Renal cortical epithelial cell (primary cell): ENCODE measurements around the gene AGAP1. TPM values are rescaled to one million over a fixed set of nuclear protein-coding genes. Genes with fewer than 3 reads are reported as not detected.
"Not testable (repeated sequence)": the region's sequence is repeated elsewhere in the genome, so short reads cannot be mapped to it uniquely, and the experiment has no call there.

Source experiments
- DNase-seq: peaks from one replicate; pipeline ENCODE4 v3.0.0-alpha.2; 2011; ENCODE audit warnings: low read depth
- total RNA-seq: library from RNA; depleted of rRNA; stranded (reverse); fragments of >200 nt; gene quantifications from 2 replicates; pipeline ENCODE4 v1.2.3, GENCODE V29; 2014

Gene AGAP1
- total RNA-seq, 1 donor from 2014 or later = 17.6 TPM

- no peak for DNase-seq
Measured at GRCh38 chr2:235592430-235592829, 98.6 kb downstream of the AGAP1 start.

DNA sequence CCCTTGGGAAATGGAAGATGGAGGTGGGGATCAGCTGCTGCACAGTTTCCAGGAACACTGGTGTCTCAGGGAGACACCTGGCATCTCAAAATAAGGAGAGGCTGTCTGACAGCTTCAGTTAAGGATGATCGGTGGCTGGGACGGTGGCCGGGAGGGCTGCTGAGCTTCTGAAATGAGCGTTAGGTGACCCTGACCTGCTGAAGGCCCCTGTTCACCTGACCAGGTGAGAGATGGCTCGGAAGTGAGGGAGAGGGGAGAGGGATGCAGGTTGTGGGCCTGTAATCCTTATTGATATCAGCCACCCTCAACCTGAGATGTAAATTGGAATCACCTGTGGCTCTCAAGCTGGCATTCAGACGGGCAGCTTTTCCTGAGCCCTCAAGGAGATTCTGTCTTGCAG, 99.0 kb downstream of the AGAP1 start:
- DNase-seq = no peak

GRCh38 chr2:235594041-235594440, 100.2 kb downstream of the AGAP1 start:
- peak; percentile 89 for DNase-seq

- DNase-seq = no peak
Measured at GRCh38 chr2:235594964-235595363, 101.1 kb downstream of the AGAP1 start.

GRCh38 chr2:235595422-235596010, 101.7 kb downstream of the AGAP1 start:
- DNase-seq = peak; percentile 64

- DNase-seq = no peak
Measured at GRCh38 chr2:235596272-235596671, 102.4 kb downstream of the AGAP1 start.

DNA sequence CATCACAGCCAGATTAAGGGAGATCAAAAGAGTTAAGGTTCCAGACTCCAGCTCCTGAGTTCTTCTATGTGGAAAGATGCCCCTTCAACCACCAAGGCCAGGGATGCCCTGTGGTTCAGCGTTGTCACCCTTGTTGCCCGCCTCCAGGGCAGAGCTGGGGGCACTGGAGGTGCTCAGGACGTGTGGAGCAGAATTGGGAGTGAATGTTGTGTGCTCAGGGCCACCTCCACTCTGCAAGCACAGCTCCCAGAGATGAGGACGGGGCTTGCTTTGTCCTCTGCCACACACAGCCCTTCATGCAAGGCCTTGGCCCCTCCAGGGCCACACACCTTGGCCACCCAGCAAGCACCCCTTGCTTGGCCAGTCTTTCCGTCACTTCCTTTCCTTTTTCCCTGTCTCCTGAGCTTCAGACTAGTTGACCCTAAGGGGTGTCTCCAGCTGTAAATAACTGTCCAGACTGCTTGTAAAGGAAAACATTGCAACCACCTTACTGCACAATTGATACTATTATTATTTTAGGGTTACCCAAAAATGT, 103.3 kb downstream of the AGAP1 start:
- no peak for DNase-seq

- no peak for DNase-seq
Measured at GRCh38 chr2:235598026-235598425, 104.2 kb downstream of the AGAP1 start.

- no peak for DNase-seq
Measured at GRCh38 chr2:235598532-235599531, 105.0 kb downstream of the AGAP1 start.

- DNase-seq = no peak
Measured at GRCh38 chr2:235599596-235600338, 105.9 kb downstream of the AGAP1 start.

DNA sequence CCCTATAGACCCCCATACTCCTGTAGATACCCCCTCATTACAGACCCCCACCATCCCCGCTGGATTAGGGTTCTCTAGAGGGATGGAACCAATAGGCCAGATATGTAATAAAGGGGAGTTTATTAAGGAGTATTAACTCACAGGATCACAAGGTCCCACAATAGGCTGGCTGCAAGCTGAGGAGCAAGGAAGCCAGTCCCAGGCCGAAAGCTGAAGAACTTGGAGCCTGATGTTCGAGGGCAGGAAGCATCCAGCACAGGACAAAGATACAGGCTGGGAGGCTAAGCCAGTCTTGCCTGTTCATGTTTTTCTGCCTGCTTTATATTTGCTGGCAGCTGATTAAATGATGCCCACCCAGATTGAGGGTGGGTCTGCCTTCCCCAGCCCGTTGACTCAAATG, 106.6 kb downstream of the AGAP1 start:
- DNase-seq = no peak

GRCh38 chr2:235600926-235601325, 107.1 kb downstream of the AGAP1 start:
- DNase-seq = no peak

DNA sequence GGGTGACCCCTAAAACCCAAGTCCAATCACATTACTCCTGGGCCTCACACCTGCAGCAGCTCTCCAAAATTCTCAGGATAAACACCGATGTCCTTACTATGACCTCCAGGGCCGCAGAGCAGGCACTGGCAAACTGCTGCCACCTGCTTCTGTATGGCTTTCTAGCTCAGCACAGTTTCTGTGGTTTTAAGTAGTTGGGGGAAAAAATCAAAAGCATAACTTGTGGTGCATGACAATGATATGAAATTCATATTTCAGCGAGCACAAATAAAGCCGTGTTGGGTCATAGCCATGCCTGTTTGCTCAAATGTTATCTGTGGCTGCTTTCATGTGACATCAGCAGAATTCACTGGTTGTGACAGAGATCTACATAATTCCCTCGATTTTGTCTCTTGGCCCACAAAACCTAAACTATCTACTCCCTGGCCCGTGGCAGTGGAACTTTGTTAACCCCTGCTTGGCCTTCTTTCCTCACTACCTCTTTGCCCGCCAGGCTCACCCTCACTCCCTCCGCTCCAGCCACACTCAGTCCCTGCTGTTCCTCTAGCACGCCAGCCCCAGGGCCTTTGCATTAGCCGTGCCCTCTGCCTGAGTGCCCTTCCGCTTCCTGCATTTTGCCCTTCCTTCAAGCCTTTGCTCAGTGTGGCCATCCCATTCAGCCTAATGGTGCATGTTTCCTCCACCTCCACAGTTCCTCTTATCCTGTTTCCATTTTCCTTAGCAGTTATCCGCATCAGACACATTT, 108.3 kb downstream of the AGAP1 start:
- DNase-seq = no peak

DNA sequence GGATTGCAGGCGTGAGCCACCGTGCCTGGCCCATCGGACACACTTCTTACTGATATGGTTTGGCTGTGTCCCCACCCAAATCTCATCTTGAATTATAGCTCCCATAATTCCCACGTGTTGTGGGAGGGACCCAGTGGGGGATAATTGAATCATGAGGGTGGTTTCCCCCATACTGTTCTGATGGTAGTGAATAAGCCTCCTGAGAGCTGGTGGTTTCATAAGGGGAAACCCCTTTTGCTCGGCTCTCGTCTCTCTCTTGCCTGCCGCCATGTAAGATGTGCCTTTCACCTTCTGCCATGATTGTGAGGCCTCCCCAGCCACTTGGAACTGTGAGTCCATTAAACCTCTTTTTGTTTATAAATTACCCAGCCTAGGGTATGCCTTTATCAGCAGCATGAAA, 109.1 kb downstream of the AGAP1 start:
- DNase-seq = not testable (repeated sequence)

DNA sequence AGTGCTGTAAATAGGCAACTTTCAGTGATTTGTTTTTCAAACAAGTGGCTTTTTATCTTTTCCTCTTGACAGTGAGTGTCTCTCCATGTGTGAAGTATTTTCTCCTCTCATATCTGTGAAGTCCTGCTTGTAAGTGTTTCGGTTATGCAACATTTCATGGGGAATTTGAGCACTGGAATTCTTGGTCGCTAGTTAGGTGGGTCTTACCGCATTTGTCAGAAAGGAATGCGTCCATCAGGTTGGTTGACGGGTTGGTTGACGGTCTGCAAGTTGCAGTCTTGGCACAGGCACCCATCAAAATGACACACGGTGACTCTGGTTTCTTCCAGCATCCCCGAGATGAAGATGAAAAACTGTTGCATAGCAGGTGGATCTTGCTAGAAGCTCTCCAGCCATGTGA, 109.8 kb downstream of the AGAP1 start:
- DNase-seq = peak; percentile 21

- DNase-seq = peak; percentile 76
Measured at GRCh38 chr2:235605312-235606003, 111.6 kb downstream of the AGAP1 start.

- DNase-seq = no peak
Measured at GRCh38 chr2:235606004-235606715, 112.3 kb downstream of the AGAP1 start.

GRCh38 chr2:235607546-235608199, 113.8 kb downstream of the AGAP1 start:
- no peak for DNase-seq

DNA sequence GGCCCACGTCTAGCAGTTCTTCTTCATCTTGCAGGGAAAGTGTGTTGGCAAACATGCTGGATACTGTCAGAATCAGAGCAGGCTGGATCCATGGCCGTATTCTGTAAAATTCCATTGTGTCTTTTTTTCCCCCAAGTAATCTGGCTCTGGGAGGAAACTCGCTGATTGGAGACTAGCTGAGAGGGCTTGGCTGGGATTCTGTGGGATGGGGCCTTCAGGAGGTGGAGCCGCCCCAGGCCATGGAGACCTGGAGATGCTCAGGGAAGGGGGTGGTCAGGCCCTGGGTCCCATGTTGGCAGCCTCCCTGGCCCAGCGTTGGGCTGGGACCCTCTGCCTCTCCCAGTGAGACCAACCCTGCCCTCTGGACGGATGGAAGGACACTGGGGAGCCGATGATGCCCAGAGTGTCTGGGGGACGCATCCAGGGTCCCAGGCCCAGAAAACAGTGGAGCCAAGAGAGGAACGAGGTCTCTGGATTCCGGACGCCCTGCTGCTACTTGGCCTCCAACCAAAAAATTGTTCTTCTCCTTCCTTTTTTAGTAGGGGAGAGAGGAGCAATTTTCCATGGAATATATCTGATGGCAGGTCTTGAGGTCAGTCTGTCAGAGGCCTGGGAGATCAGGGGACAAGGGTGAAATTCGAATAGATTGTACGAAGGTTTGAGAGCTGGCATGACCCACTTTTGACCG, 114.5 kb downstream of the AGAP1 start:
- no peak for DNase-seq
